Activated CD4-positive, CD25-positive, alpha-beta regulatory T cell treated with anti-CD3 and anti-CD28 coated beads, Interleukin-2, amount 50 U/mL, for 16 hours (primary cell): Measurements from ENCODE around the gene EXOC4.

Experiments used
- DNase-seq: peaks from one replicate; pipeline ENCODE4 v3.0.0-alpha.2; 2020; ENCODE audit warnings: low read depth, low spot score

The EXOC4 gene

DNA sequence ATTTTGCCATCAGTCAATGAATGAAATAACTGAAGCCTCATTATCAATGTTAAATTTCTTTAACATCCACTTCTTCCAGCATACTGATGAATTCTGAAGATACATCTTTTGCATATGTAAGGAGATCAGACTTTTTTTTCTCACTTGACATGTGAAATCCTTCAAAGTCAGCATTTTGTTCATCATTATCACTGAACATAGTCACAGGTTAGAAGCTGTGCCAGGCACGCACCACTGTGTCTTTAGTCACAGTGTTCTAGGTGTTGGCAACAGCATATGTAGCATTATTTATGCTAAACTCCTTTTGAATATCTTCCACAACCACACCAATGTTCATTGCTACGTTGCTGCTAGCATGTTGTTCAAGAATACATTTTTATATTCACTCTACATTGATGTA is 450.1 kb downstream of the EXOC4 start:
- no peak for DNase-seq

DNA sequence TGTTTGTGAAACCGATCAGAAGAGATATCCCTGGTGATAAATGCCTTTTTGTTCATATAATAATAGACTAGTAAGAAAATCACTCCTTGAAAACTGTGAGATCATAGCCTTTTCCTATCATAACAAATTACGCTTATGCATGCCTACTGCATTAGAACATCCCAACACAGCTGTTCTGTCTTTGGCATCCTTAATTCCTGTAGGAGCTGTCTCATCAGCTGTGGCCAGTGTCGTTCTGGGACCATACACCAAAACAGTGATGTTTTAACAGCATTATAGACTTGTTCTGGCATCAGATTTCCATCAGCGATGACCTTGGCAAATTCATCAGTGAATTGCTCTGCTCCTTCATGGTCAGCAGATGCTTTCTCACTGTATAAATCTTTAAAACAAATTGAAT is 450.7 kb downstream of the EXOC4 start:
- no peak for DNase-seq

DNA sequence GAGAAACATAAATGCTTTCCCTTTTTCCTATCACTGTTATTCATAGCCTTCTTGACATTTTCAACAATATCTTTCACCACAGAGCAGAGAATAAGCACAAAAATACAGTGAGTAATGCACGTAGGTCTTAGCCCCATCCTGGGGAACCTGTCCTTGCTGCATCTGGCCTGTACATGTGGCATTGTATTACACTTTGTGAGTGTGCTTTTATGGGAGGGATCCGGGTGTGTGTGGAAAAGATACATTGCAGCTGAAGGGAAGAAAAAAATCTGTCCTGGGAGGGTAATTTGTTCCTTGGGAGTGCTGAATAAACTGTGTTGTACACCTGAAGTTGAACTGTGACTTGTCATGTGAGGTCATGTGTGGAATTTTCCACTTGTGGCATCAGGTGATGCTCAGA is 451.6 kb downstream of the EXOC4 start:
- no peak for DNase-seq

DNA sequence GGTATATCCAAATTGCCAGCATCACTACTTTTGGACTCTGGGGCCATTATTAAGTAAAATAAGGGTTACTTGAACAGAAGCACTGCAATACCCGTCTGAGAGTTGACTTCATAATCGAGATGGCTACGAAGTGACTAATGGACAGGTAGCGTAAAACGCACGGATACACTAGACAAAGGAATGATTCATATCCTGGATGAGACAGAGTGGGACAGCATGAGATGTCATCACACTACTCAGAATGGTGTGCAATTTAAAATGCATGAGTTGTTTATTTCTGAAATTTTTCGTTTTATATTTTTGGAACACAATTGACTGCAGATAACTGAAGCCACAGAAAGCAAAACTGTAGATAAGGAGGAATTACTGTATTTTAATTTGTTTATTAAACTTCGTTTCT is 452.7 kb downstream of the EXOC4 start:
- DNase-seq: no peak

DNA sequence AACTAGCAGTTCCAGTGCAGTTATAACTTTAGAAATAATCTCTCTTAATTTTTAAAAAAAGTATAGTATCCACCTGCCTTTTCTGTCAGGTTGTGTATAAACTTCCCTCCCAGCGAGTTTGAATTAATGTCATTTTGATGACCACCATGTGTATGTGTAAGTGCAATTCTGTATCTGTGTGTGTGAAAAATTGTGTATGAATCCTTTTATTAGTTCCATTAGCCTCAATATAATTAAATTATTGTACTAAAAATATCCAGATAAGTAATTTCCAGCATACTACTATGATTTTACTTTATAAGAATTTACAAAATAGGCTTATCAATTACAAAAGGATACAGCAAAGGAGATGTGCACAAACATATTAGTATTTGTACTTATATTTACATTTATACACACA is 453.1 kb downstream of the EXOC4 start:
- DNase-seq: no peak

DNA sequence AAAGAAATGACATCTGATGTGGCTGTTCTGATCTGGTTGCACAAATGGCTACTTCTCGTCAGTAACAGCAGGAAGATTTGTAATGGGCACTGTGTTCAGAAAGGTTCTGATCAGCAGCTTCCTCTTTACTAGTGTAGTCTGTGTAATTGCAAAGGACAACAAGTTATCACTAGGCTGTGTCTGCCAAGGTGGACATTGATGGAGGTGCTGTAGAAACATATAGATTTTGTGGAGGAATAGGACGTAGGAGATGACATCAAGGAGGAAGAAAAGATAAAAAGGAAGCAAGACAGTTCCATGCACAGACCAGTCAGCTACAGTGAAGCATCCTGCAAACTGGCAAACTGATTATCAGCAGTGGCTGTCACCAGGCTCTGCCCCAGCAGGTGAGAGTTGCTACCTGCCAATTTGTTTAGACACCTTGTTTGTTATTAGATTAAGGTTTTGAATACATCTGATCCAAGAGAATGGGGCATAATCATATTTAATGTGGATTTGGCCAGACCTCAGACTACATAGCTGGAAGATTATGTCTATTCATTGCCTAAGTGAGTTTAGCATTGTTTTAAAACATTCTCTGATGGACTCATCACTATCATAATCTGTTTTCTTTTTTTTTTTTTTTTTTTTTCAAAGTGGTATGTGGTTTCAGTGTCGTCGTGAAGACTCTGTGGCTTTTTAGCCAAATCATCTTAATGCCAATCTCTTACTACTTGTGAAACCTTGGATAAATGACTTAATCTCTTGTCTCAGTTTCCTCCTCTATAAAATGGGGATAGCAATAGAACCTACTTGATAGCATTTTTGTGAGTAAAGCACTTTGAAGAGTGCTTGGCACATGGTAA is 456.4 kb downstream of the EXOC4 start:
- no peak for DNase-seq

DNA sequence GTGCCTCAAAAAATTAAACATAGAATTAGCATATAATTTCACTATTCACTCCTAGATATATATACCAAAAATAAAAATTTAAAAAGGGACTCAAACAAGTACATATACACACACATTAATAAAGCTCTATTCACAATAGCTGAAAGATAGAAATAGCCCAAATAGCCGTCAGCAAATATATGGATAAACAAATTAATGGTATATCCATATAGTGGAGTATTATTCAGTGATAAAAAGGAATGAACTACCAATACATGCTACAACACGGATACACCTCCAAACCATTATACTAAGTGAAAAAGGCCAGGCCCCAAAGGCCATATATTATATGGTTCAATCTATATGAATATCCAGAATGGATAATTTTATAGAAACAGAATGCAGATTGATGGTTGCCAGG is 459.7 kb downstream of the EXOC4 start:
- DNase-seq: no peak

DNA sequence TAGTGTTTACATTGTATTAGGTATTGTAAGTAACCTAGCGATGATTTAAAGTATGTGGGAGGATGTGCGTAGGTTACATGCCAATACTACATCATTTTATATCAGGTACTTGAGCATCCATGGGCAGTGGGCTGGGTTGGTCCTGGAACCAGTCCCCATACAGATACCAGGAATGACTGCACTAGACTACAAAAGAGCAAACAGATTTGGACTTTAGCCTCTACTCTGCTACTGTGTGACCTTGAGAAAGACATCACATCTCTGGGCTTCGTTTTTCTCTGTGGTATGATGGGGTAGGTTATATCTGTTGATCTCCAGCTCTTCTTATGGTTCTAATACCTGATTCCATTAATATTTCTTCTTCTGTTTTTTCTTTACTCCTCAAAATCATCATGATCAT is 461.8 kb downstream of the EXOC4 start:
- DNase-seq: no peak

DNA sequence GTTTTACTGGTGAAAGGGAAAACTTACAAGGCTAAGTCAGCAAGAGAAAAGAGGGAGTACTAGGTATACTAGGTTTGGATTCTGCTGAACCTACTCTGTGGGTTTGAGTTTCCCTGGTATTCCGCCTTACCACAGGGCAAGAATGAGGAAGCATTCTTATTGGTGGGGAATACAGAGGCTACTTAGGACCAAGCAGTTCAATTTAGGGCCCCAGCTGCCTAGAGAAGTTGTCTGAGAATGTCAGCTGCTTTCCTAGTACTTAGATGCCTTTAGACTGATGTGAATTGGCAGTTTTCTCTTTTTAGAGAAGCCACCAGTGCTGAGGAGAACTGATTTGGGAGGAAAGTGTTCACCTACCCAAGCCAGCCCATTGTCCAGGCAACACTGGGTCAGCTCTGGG is 465.3 kb downstream of the EXOC4 start:
- no peak for DNase-seq

DNA sequence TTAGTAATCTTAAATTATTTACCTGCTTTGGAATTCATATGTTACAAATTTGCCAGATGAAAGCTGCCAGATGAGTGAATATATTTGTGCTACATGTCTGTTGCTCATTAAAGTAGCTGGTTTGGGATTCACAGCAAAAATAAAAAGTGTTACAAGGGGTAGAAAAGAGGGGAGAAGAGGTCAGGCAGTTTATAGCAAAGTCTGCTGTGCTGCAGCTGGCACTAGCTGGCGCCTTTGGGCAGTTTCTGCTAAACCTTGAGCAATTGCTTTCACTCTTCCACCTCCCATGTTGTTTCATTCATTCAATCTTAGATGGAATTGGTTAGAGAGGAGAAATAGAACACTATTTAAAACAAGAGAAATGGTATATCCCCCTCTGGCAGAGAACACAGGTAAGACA is 470.2 kb downstream of the EXOC4 start:
- no peak for DNase-seq

DNA sequence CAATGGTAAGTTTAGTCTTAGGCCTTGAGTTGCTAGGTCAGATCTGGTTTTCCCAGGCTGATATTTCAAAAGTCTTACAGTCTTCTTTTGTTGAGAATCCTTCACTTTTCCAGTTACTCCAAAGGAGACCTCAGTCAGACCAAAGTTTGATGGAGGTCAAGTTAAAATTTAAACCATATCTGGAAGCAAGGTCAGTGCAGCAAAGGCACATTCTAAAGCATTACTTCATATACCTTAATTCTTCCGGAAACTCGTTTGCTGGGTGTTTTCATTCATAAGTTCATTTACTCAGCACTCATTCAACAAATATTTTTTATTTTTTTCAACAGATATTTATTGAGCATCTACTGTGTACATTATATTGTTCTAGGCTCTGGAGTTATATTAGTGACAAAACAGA is 471.3 kb downstream of the EXOC4 start:
- DNase-seq: no peak

DNA sequence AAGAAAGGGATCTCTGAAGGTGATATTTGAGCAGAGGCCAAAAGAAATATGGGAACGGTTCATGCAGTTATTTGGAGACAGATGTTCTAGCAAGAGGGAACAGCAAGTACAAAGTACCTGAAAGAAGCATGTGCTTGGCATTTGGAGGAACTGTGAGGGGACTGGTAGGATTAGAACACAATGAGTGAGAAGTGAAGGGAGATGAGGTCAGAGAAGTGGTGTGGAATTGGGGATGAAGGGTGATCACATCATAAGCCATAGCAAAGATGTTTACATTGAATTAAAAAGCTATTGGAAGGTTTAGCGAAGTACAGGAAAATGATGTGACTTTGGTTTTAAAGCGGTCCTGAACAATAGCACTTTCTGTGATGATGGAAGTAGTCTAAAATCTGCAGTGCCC is 471.8 kb downstream of the EXOC4 start:
- no peak for DNase-seq

DNA sequence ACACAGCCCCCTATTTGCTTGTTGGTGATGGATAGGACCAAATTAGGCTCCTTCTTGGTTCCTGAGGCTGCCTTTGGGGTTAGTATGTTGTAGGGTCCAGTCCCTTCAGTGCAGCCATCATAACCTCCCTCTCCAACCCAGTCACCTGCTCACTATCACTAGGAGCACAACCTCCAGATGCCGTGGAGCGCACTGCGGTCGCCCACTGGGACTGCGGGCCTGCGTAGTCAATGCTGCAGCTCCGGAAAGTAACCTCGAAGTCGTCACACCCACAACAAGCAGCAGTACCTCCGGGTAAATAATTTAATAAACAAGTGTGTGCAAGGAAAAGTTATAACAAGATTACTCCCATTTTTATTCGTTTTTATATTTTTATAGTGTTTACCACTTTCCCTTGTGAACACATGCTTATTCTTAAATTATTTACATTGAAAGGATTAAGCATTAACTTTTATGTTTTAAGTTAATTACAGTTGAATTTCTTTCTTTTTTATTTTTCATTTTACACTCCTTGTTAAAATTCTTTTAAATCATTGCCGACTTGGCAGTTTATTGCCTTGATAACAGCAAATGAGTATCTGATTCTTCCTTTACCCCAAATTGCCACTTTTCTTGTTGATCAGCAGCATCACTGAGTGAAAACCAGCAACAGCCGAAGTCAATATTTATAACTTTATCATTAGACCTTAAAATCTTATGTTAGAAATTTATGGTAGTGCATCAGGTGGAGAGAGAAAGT is 474.8 kb downstream of the EXOC4 start:
- no peak for DNase-seq

DNA sequence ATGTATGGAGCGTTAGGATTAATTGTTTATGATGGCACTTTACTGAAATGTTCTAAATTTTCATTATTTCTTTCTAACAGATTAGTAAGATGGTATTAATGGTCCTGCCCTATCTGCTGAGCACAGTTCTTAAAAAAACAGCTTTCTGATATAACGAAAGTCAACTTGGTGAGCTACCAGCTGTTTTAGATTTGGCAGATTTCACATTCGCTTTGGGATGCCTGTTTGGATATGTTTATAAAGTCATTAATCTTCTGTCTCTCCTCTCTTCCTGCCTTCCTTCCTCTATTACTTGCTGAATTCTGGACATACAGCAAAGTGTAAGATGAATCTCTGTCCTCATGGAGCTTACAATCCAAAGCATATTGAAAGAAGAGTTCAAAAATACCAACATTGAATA is 477.5 kb downstream of the EXOC4 start:
- DNase-seq: no peak

DNA sequence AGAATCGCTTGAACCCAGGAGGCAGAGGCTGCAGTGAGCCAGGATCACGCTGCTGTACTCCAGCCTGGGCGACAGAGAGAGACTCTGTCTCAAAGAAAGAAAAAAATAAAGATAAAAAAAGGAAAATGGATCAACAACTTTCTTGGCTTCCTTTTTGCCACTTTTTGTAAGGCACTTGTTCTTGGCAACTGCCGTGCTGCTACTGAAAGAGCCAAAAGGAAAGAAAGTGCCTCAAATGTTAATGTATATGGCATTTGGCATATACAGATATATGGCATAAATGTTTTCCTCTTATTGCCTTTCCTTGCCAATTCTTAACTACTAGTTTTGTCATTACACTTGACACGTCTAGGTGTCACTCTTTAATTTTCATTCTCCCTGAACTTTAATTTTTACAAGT is 480.5 kb downstream of the EXOC4 start:
- no peak for DNase-seq

DNA sequence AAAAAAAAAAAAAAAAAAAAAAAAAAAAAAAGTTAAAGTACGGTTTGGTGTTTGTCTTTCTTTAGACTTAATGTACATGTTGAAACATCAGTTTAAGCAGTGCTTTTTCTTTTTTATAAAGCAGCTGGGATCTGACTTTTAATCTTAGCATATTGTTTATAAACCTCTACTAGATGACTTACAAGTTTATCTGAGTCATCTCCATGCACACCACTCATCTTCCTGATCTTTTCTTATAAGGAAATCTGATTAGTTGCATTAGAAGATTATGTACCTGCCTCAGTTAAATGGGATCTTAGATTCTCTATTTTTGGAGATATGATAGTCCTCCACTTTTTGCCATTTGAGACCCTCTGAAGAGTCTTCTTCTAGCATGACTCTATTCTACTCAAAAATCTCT is 482.3 kb downstream of the EXOC4 start:
- DNase-seq: no peak

DNA sequence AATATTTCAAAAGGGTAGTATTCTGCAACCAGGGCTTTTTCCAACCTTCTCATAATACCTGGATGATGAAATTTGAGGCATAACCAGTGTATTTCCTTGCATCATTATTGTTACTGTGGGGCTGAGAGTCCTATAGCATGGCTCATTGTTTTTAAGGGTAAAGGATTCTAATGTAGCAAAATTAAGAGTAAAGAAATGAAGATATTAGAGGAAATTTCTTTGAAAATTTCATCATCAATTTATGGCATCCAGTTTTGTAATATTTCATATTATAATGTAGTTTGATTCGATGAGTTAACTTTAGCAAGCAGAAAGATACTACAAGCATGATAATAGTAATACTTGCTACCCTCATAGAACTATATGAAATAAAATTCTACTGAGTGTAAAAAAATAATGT is 486.9 kb downstream of the EXOC4 start:
- DNase-seq: no peak

DNA sequence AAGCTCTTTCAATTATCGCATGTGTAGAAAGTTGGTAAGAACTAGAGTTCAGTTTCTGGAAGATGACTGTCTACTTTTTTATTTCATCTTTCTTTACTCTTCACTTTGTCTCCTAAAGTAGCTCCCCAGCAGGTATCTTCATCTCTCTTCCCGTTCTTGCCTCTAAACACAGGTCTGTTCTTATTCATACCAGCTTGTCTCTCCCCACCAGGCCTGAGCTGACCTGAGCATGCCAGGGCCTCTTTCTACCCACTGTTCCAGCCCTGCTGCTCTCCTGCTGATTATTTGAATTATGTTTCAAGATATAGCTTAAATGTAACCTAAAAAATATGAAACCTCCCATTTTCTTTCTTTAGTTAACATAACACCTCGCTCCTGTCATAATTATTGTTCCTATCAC is 488.2 kb downstream of the EXOC4 start:
- no peak for DNase-seq

DNA sequence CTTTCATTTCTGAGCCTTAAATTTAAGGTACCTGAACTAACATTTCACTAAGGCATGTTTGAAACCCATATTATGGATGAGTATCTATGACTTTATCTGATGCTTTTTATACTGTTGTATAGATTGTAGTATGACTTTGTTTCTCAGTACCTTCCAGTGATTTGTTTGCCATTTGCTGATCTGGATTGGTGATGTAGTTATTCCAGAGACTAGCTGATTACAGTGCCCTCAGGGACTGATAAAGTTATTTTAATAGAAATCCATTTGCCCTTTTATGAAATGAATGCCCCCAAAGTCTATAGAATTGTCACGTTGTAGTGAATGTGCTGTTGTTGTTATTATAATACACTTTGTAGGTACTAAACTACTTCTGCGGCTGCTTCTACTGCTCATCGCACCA is 488.8 kb downstream of the EXOC4 start:
- no peak for DNase-seq

DNA sequence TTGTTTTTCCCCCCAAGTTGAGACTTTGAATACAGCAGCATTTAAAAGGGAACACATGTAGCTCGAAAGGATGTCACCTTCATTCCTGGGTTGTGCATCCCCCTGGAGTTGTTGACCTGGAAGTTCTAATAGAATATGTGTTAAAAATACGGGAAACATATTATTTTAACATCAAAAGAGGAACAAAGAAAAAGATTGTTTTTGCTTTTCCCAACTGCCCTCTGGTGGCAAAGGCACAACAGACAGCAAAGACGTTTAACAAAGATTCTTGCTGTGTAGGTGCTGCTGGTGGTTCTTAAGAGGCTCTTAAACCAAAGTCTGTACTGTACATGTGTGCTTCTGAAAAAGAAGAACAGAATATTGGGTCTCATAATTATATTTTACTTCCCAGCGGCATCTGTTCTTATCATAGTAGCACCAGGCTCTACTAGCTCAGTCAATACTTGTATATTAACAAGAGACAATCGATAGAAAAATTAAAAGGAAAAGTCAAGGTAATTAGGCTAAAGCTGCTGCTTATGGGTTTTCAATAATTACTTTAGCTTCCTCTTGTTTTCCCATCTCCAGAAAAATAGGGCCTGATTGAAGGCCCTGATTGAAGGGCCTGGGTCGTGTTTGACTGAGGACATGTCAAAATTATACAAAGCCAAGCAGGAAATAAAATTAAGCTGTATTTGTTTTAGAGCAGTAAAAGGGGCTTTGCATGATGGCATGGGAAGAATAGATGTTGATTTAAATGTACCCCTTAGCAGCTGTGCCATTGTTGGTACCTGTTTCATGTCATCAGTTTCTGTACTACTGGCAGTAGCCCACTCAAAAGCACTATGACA is 490.0 kb downstream of the EXOC4 start:
- no peak for DNase-seq

DNA sequence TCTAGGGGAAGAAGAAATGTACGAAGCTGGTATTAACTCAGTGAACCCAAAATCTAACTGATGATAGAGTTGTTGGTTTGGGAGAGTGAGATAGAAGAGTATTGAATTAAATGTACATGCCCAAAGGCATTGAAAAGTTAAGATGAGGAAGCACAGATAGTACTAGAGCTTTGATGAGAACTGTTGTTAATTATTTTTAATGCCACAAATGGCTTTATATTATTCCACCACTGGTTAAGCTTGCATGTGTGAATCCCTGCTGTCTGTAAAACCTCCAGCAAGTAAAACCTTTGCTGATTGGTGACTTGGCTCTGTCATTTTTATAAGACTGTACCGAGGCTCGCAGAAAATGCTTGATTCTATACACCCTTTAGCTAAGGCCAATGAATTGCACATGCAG is 491.6 kb downstream of the EXOC4 start:
- no peak for DNase-seq

DNA sequence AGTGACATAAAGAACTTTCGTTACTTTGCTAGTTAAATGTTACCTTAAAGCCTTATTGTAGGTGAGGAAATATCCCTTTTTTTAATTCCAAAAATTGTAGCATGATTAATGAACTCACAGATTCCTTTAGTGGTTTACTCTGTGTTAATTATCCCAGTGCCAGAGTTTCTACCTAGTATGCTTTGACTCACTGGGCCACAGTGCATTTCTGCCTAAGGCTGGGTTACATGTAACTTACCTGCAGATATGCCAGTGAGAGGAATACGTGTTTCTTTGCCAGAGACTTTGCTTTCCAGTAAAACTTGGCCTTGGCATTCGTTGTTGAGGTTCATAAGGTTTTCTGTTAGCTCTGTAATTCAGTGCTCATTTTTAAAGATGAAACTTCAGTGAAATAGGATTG is 493.4 kb downstream of the EXOC4 start:
- DNase-seq: no peak
